ENCODE data around the gene VPS13A. TPM values are rescaled to one million over a fixed set of nuclear protein-coding genes. Genes with fewer than 3 reads are reported as not detected.

VPS13A gene
- total RNA-seq, 1 donor from 2014 or later = 47.7 TPM

DNA sequence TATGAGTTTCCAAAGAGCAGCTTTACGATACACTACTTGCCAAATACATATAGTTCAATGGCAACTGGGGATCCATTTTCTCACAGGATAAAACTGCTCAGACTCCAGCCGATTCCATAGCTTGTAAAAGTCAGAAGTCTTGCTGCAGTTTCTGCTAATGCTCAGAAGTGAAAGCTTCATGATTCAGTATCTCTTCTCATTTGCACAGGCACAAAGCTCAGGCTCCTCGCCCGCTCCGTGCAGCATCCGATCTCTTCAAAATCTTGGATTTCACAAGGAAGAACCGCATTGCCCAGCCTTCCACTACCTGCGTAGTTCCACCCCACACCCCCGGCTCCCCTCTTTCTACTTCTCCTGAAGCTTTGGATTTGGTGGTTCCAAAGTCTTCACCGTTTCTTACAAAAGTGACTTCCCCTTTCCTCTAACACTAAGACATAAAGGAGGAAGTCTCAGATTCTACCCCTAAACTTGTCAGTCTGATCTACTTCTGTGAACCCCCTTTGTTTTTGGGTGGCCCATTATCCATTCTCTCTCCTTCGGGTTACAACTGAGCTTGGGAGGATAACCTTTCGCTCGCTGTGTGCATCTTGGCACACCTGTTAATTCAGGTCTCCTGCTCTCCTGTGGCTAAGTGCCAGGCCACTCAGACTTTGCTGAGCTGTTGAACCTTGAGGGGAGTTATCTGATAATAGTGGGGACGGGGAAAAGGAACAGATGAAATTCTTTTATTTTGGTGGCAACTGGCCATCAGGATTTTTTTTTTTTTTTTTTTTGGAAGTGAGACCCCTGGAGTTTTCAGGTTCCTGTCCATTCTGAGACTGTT lies 276.7 kb downstream of the VPS13A start:
- peak overlapping the region; percentile 81 for H3K4me3 Mint-ChIP-seq
- no peaks in the 10 kb centered on the region for H3K9me3 Mint-ChIP-seq
- intact Hi-C loops (cut with micrococcal nuclease) = loop anchor here (1.0 to 10.0 kb wide), 2 partner anchors 287 to 841 kb away; partner anchors contain the start of gene PSAT1

DNA sequence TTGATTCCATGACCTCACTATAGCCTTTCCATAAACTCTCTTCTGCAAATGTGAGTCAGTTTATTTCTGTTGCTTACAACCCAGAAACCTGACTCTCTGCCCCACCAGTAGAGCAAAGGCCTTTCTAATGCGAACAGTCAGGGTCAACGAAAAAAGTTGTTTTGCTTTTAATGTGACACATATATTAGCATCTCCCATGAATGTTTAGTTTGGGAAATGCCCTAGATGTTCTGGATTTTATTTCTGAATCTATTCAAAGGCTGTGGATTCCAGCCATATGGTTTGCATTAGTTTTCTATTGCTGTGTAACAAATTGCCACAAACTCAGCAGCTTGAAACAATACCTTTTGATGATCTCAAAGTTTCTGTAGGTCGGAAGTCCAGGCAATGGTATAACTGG lies 277.3 kb downstream of the VPS13A start:
- H3K4me1 Mint-ChIP-seq = peaks cover 25% of the 10 kb centered on the region
- H3K4me3 Mint-ChIP-seq = no peak overlapping the region
- H3K27me3 Mint-ChIP-seq = no peaks in the 10 kb centered on the region
- intact Hi-C loops (cut with micrococcal nuclease) = loop anchor here (5.0 to 10.0 kb wide), 2 partner anchors 388 to 840 kb away; partner anchors contain the start of gene PSAT1
- H3K27ac Mint-ChIP-seq = no peak overlapping the region
- DNase-seq = no peak
- H3K9me3 Mint-ChIP-seq = no peaks in the 10 kb centered on the region
- H3K36me3 Mint-ChIP-seq (ENCODE audit: low read depth) = no peaks in the 10 kb centered on the region

More for the DNA sequence above, 276.7 kb downstream of the VPS13A start:
- Mint-ChIP-seq H3K27me3 (no peaks in the 10 kb centered on the region), H3K4me1 (peaks cover 22% of the 10 kb centered on the region), H3K36me3 (ENCODE audit: low read depth) (no peaks in the 10 kb centered on the region), H3K27ac (peak overlapping the region; percentile 81)
- DNase-seq = peak; percentile 61

DNA sequence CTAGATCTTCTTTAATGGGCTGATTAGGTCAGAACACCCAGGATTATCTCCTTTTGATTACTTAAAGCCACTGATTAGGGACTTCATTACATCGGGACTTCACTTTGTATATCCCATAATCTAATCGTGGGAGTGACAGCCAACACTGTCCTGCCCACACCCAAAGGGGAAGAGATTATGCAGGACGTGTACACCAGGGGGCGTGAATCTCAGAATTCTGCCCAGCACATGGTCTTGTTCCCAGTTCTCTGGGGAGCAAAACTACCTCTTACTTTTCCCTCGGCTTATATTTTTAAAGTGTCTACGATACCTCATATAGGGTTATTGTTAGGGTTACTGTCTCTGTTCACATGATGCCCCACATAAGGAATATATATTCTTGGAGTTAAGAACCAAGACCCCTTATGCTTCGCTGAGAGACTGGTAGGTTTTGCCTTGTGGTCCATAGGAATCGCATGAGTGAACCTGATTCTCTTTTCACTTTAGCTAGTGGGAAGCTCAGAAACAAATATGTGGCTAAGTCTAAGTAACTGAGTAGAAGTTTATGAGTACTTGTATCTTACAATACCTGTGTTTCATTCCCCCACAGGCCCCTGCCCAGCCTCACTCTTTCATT lies 278.1 kb downstream of the VPS13A start:
- Mint-ChIP-seq H3K27me3 (no peaks in the 10 kb centered on the region), H3K27ac (no peak overlapping the region), H3K9me3 (no peaks in the 10 kb centered on the region), H3K36me3 (ENCODE audit: low read depth) (no peaks in the 10 kb centered on the region), H3K4me3 (no peak overlapping the region), H3K4me1 (peaks cover 25% of the 10 kb centered on the region)
- peak; percentile 81 for DNase-seq
- intact Hi-C loops (cut with micrococcal nuclease) = loop anchor here (5.0 to 10.0 kb wide), 2 partner anchors 387 to 839 kb away; partner anchors contain the start of gene PSAT1

DNA sequence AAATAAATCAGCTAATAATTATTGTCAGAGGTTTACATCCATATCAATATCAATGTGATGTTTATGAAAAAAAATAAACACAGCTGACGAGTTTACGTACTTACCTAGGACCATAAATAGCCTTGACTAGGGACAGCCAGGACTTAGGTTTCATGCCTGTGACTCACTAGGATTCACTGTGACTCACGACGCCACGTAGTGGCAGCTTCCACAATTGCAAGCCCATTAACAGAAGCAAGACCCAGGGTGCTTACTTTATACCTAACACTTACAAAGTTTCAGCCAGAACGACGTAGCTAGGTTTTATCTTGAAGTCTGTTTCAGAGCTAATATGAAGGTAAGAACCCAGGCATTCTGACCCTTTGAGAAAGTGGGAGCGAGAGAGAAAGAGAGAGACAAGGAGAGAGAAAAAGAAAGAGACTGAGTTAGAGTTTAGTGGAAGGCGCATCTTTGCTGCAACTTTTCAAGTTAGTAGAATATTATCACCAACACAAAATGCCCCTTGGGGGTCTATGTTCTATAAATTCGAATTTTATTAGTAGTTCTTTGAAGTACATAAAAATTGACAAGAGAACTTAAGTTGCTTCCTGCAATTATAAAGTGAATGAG lies 279.6 kb downstream of the VPS13A start:
- Mint-ChIP-seq H3K36me3 (ENCODE audit: low read depth) (no peaks in the 10 kb centered on the region), H3K27me3 (no peaks in the 10 kb centered on the region), H3K9me3 (no peaks in the 10 kb centered on the region), H3K27ac (no peak overlapping the region), H3K4me3 (no peak overlapping the region), H3K4me1 (peaks cover 25% of the 10 kb centered on the region)
- peak; percentile 95 for DNase-seq
- intact Hi-C loops (cut with micrococcal nuclease) = loop anchor here (1.0 to 10.0 kb wide), 3 partner anchors 24 to 838 kb away; partner anchors contain the start of gene PSAT1

DNA sequence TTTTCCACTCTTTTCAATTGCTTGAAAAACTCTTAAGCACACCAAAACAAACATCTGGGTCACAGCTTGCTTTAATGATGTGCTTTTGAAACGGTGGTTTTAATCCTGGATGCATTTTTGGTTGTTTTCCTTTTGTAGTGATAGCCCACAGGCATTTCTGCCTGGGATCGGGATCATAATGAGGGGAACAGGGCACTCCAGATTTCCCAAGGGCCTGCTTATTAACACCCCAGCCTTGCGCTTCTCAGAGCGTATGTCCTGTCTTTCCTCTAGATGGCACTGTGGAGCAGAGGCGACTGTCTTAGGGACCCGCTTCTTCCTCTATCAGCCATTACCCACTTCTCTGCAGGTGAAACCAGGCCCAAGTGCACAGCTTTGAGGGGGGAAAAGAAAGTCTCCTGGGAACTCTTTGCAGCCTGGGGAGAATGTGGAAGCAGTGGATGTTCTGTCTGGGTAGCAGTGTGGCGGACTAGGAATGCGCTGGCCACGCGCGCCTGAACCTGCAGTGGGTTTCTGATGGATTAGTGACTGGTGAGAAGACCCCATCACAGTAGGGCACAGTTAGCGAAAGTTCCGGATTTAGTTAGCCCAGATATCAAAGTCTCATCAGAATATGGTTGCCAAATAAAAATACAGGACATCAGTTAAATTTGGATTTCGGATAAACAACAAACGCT lies 280.7 kb downstream of the VPS13A start:
- H3K4me3 Mint-ChIP-seq = no peak overlapping the region
- H3K27me3 Mint-ChIP-seq = no peaks in the 10 kb centered on the region
- no peaks in the 10 kb centered on the region for H3K36me3 Mint-ChIP-seq (ENCODE audit: low read depth)
- no peaks in the 10 kb centered on the region for H3K9me3 Mint-ChIP-seq
- intact Hi-C loops (cut with micrococcal nuclease) = loop anchor here (1.0 to 10.0 kb wide), 7 partner anchors 18 to 837 kb away; partner anchors contain the start of gene PSAT1
- H3K27ac Mint-ChIP-seq = no peak overlapping the region
- H3K4me1 Mint-ChIP-seq = peaks cover 25% of the 10 kb centered on the region
- DNase-seq = peak; percentile 89

DNA sequence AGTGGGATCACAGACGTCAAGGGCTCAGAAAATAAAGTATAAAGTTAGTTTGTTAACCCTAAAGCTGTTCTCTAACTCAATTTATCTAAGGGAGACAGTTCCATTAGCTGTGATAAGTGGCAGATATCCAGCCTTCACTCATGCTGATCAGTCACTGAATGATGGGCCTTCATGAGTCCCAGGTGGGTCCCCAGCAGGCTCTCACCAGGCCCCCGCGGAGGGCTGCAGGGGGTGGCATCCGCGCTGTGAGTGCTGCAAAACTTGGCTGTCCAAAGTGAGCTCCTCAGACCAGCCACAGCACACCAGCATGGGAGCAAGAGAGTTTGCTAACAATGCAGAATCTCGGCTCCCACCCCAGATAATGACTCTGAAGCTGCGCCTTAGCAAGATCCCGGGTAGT lies 283.6 kb downstream of the VPS13A start:
- DNase-seq = no peak
- intact Hi-C loops (cut with micrococcal nuclease) = no loop called here
- Mint-ChIP-seq H3K36me3 (ENCODE audit: low read depth) (no peaks in the 10 kb centered on the region), H3K27ac (no peak overlapping the region), H3K4me3 (no peak overlapping the region), H3K9me3 (peaks cover under 1% of the 10 kb centered on the region), H3K27me3 (no peaks in the 10 kb centered on the region), H3K4me1 (peaks cover 12% of the 10 kb centered on the region)

DNA sequence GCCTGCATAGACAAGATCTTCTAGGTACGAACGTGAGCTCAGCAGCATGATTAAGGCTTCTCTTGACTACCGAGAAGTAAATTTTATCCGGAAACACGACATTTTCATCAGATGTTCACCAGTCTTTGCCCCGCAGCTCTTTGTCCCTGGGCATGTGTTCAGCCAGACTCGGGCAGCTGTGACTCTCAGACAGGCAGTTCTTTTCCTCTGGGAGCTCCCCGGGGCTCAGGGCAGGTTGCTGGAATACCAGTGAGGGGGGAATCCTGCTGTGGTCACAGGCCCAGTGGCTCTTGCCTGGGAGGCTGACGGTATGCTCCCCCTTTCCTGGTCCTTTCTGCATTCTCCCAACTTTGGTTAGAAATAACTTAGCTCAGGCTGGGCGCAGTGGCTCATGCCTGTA lies 284.7 kb downstream of the VPS13A start:
- Mint-ChIP-seq H3K36me3 (ENCODE audit: low read depth) (no peaks in the 10 kb centered on the region), H3K27me3 (no peaks in the 10 kb centered on the region), H3K4me3 (no peak overlapping the region), H3K27ac (no peak overlapping the region), H3K9me3 (peaks cover 7% of the 10 kb centered on the region), H3K4me1 (peaks cover 20% of the 10 kb centered on the region)
- intact Hi-C loops (cut with micrococcal nuclease) = no loop called here
- no peak for DNase-seq

DNA sequence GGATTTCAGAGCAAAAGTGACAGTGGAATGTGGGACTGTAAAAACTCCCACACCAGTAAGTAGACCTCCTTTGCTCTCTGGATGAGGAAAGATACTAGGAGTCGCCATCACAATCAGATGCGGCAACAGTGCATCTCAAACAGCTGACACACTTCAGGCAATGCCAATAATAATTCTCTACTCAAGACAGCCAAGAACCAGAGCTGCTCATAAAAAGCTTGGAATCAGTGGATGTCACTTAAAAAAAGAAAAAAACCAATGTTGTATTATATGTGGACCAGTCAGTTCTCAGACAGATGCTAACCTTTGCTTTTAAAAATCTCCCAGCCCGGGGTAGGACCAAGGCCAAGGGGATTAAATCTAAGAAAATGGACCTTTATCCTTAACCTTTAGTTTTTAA lies 285.8 kb downstream of the VPS13A start:
- Mint-ChIP-seq H3K36me3 (ENCODE audit: low read depth) (no peaks in the 10 kb centered on the region), H3K27me3 (no peaks in the 10 kb centered on the region), H3K4me1 (peaks cover 16% of the 10 kb centered on the region), H3K27ac (no peak overlapping the region), H3K4me3 (no peak overlapping the region), H3K9me3 (peaks cover 7% of the 10 kb centered on the region)
- no peak for DNase-seq
- intact Hi-C loops (cut with micrococcal nuclease) = no loop called here

DNA sequence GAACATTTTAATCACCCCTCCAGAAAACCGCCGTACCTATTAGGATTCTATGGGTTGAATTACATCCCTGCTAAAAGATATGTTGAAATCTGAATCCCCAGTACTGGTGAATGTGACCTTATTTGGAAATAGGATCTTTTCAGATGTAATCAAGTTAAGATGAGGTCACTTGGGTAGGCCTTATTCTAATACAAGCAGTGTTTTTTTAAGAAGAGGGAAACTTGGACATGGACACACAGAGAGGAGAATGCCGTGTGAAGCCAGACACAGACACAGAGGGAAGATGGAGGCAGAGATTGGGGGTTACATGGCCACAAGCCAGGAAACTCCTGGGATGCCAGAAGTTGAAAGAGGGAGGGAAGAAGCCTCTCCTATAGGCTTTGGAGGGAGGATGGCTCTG lies 287.3 kb downstream of the VPS13A start:
- Mint-ChIP-seq H3K9me3 (peaks cover 7% of the 10 kb centered on the region), H3K27me3 (no peaks in the 10 kb centered on the region), H3K4me3 (no peak overlapping the region), H3K27ac (no peak overlapping the region), H3K4me1 (peaks cover 12% of the 10 kb centered on the region), H3K36me3 (ENCODE audit: low read depth) (no peaks in the 10 kb centered on the region)
- intact Hi-C loops (cut with micrococcal nuclease) = no loop called here
- DNase-seq = no peak

DNA sequence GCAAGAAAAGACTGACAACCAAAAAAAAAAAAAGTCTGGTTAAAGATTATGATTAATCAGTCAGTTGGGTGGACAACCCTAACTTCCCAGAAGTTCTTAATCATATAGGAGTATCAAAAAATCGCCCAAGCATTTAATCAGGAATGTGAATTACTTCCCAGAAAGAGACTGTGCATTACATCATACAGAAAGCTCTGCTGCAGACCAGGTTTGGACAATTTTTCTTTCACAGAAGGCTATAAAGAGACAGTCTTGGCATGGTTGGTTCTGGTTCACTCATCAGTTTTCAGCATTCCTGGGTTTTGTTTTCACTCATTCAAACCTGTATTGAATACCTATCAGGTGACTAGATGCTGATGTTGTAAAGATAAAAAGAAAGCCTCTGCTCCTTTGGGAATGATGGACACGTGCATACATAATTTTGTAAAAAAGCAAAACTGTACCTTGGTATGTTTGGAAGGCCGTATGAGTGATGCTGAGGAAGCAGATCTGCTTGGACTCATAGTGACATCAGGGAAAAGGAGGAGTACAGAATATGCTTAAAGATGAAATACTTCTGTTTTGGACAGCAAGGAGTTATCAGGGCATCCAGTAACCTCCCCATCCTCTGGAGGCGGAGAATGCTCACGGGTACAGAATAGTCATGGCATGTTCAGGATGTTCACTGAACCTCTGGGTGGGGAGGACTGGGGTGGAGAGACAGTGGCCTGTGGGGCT lies 292.3 kb downstream of the VPS13A start:
- H3K4me1 Mint-ChIP-seq = peaks cover 15% of the 10 kb centered on the region
- intact Hi-C loops (cut with micrococcal nuclease) = no loop called here
- peaks cover 12% of the 10 kb centered on the region for H3K9me3 Mint-ChIP-seq
- no peaks in the 10 kb centered on the region for H3K36me3 Mint-ChIP-seq (ENCODE audit: low read depth)
- no peak overlapping the region for H3K4me3 Mint-ChIP-seq
- H3K27me3 Mint-ChIP-seq = no peaks in the 10 kb centered on the region
- peak; percentile 40 for DNase-seq
- no peak overlapping the region for H3K27ac Mint-ChIP-seq

Other genes with a start within 250 kb of the VPS13A start
- not detected in 2 replicates for gene FOXB2, start 157.9 kb upstream of the VPS13A start, total RNA-seq